Measurements from ENCODE around the gene SLC43A2. TPM values are rescaled to one million over a fixed set of nuclear protein-coding genes. Genes with fewer than 3 reads are reported as not detected.

The SLC43A2 gene
- total RNA-seq, 1 donor from 2014 or later: 71.4 TPM

DNA sequence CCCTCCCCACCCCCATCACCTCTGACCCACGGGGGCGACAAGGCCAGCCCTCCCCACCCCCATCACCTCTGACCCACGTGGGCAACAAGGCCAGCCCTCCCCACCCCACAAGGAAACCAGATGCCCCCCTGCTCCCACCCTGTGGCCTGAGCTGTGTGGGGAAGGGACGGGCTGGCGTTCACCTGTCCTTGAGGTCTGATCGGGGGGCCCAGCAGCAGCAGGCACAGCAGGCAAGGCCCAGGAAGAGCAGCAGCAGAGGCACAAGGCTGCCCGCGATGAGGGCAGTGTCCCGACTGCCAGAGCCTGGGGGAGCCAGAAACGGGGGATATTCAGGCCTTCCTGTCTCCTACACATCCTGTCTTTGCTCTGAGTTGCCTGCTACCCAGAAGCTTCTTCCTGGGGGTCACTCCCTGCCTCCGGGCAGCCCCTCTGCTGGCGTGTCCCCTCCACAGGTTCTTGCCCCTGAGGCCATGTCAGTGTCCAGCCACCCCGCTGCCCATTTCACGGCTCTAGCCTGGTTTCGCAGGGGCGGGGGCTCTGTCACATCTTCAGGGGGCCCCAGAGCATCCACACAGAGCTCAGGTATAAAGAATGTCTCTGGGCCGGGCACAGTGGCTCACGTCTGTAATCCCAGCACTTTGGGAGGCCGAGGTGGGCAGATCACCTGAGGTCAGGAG lies 10.1 kb upstream of the SLC43A2 start:
- H3K36me3 Mint-ChIP-seq (ENCODE audit: low read depth, unreplicated experiment): peaks cover 34% of the 10 kb centered on the region
- H3K27me3 Mint-ChIP-seq (ENCODE audit: unreplicated experiment): peaks cover 19% of the 10 kb centered on the region
- H3K9me3 Mint-ChIP-seq (ENCODE audit: unreplicated experiment): no peaks in the 10 kb centered on the region
- TF ChIP-seq CTCF (IDR thresholded peaks at IDR 0.05; ENCODE audit: unreplicated experiment): no peak
- no peak overlapping the region for H3K4me3 Mint-ChIP-seq (ENCODE audit: unreplicated experiment)
- peak overlapping the region; percentile 52 for H3K27ac Mint-ChIP-seq (ENCODE audit: unreplicated experiment)
- DNase-seq (ENCODE audit: low spot score): no peak
- H3K4me1 Mint-ChIP-seq (ENCODE audit: unreplicated experiment): peaks cover 19% of the 10 kb centered on the region

- H3K27ac Mint-ChIP-seq (ENCODE audit: unreplicated experiment): no peak overlapping the region
Observed at GRCh38 chr17:1638171-1638590, 9.5 kb upstream of the SLC43A2 start.

GRCh38 chr17:1636732-1637285 lies 8.2 kb upstream of the SLC43A2 start:
- DNase-seq (ENCODE audit: low spot score): no peak
- Mint-ChIP-seq H3K4me1 (ENCODE audit: unreplicated experiment) (peaks cover 14% of the 10 kb centered on the region), H3K9me3 (ENCODE audit: unreplicated experiment) (no peaks in the 10 kb centered on the region), H3K27ac (ENCODE audit: unreplicated experiment) (no peak overlapping the region), H3K36me3 (ENCODE audit: low read depth, unreplicated experiment) (peaks cover 31% of the 10 kb centered on the region), H3K4me3 (ENCODE audit: unreplicated experiment) (peak overlapping the region; percentile 67), H3K27me3 (ENCODE audit: unreplicated experiment) (peaks cover 15% of the 10 kb centered on the region)
- TF ChIP-seq CTCF (IDR thresholded peaks at IDR 0.05; ENCODE audit: unreplicated experiment): no peak

More at GRCh38 chr17:1638171-1638590, 9.5 kb upstream of the SLC43A2 start:
- no peaks in the 10 kb centered on the region for H3K9me3 Mint-ChIP-seq (ENCODE audit: unreplicated experiment)
- no peak for TF ChIP-seq CTCF (IDR thresholded peaks at IDR 0.05; ENCODE audit: unreplicated experiment)
- H3K4me1 Mint-ChIP-seq (ENCODE audit: unreplicated experiment): peaks cover 19% of the 10 kb centered on the region
- peaks cover 37% of the 10 kb centered on the region for H3K36me3 Mint-ChIP-seq (ENCODE audit: low read depth, unreplicated experiment)
- peaks cover 19% of the 10 kb centered on the region for H3K27me3 Mint-ChIP-seq (ENCODE audit: unreplicated experiment)
- no peak overlapping the region for H3K4me3 Mint-ChIP-seq (ENCODE audit: unreplicated experiment)
- DNase-seq (ENCODE audit: low spot score): no peak

DNA sequence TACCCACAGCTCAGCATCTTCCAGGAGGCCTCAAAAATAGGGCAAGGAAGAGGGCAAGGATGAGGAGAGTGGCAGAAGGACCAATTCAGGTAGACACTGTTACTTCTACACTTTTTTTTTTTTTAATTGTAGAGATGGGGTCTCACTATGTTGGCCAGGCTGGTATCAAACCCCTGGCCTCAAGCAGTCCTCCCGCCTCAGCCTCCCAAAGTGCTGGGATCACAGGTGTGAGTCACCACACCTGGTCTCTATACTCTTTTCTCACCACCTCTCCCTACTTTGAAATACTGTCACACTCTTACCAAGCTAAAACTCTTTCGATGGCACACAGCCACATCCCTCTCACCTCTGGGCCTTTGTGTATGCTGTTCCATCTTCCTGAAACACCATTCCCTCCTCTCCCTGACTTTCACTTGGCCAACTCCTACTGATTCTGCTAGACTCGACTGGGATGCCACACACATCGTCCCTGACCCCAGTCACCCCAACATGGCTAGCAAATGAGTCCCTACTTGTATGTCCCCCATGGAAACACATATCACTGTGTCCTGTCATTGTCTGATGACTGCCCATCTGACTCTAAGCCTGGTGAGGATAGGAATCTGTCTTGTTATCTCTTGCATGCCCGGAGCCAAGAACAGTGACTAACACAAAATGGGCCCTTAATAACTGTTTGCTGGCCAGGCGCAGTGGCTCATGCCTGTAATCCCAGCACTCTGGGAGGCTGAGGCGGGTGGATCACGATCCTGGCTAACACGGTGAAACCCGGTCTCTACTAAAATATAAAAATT lies 7.2 kb upstream of the SLC43A2 start:
- Mint-ChIP-seq H3K27ac (ENCODE audit: unreplicated experiment) (peak overlapping the region; percentile 33), H3K36me3 (ENCODE audit: low read depth, unreplicated experiment) (peaks cover 25% of the 10 kb centered on the region), H3K9me3 (ENCODE audit: unreplicated experiment) (no peaks in the 10 kb centered on the region), H3K4me3 (ENCODE audit: unreplicated experiment) (peak overlapping the region; percentile 81), H3K27me3 (ENCODE audit: unreplicated experiment) (peaks cover 14% of the 10 kb centered on the region), H3K4me1 (ENCODE audit: unreplicated experiment) (peaks cover 12% of the 10 kb centered on the region)
- no peak for DNase-seq (ENCODE audit: low spot score)
- no peak for TF ChIP-seq CTCF (IDR thresholded peaks at IDR 0.05; ENCODE audit: unreplicated experiment)

Data from endothelial cell (in vitro differentiated cells).